Measurements from ENCODE around the gene IL34. TPM values are rescaled to one million over a fixed set of nuclear protein-coding genes. Genes with fewer than 3 reads are reported as not detected.

IL34 gene
- total and polyA plus RNA-seq, 2 of the 13 experiments (the other 11 are each of a cell fraction or from before 2014, with no cell fraction given) = 1.2 to 1.3 TPM

DNA sequence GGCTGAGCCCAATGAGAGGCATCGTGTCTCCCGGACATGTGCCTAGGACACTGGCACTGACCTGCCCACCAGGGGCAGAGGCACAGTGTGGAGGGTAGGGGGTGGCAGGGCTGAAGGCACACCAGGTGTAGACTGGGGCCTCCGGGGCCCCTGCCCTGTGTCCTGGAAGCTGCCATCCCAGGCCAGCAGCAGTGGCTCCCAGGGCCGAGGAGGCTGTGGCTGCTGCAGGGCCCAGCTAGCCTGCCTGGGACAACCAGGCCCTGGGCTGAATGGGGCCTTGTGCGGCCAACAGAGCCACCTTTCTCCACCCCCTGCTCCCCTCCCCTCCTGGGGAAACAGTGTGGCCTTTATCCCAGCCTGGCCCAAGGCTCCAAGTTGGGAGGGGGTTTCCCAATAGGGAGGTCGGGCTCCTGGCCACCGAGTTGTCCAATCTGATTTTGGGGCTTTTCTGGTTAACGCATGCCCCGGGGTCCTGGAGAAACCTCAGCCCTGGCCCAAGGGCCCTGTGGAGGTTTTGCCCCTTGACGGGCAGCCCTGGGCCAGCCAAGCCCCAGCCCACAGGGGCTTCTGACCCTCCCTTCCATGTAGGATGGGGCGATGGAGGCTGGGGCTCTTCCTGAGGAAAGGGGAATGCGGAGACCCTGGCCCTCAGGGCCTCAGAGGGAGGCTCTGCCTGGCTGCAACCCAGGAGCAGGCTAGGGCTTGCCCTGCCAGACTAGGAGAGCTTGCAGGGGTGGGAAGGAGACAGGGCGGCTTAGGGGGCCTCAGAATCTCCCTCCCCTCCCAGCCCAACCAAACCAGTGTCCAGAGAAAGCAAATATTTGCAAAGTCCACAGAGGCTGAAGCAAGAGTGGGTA lies 35.3 kb downstream of the IL34 start (continued):
- TF ChIP-seq SSRP1 (CRISPR knock-in tag; IDR thresholded peaks at IDR 0.05) (peak; percentile 91; the same call in 1 of the 2 replicates), CBX2 (IDR thresholded peaks at IDR 0.05; ENCODE audit: low read depth, low read length) (no peak), CBX2 (CRISPR knock-in tag; IDR thresholded peaks at IDR 0.05; ENCODE audit: low read depth) (no peak), BORCS8-MEF2B (CRISPR knock-in tag; IDR thresholded peaks at IDR 0.05) (peak; percentile 27; the same call in 1 of the 2 replicates), SNAPC2 (CRISPR knock-in tag; IDR thresholded peaks at IDR 0.05) (peak; percentile 64; the same call in 1 of the 2 replicates), ZFX (CRISPR knock-in tag; IDR thresholded peaks at IDR 0.05; ENCODE audit: low read depth) (peak; percentile 96), CREB1 (IDR thresholded peaks at IDR 0.05) (no peak), CREB1 (CRISPR knock-in tag; IDR thresholded peaks at IDR 0.05) (no peak), FOXA3 (CRISPR knock-in tag; IDR thresholded peaks at IDR 0.05) (peak; percentile 90), AGO1 (IDR thresholded peaks at IDR 0.05; ENCODE audit: low read depth, low read length, poor library complexity, severe bottlenecking) (peak; percentile 42), POLR2AphosphoS5 (IDR thresholded peaks at IDR 0.05; ENCODE audit: low read depth, low read length) (peak; percentile 11; the same call in 1 of the 2 replicates), CBFB (CRISPR knock-in tag; IDR thresholded peaks at IDR 0.05) (peak; percentile 75; the same call in 1 of the 2 replicates), ZNF30 (CRISPR knock-in tag; IDR thresholded peaks at IDR 0.05) (no peak), KLF6 (CRISPR knock-in tag; IDR thresholded peaks at IDR 0.05) (0 out of 2 replicates have a peak, but pooled peaks have one; percentile 20), MAFG (CRISPR knock-in tag; IDR thresholded peaks at IDR 0.05) (no peak), MIER3 (CRISPR knock-in tag; IDR thresholded peaks at IDR 0.05; ENCODE audit: borderline replicate concordance) (peak; percentile 53; the same call in 1 of the 2 replicates), NKX3-1 (CRISPR knock-in tag; IDR thresholded peaks at IDR 0.05) (0 out of 2 replicates have a peak, but pooled peaks have one; percentile 62), KMT2A (CRISPR knock-in tag; IDR thresholded peaks at IDR 0.05) (peak; percentile 23; the same call in 1 of the 2 replicates), NAIF1 (CRISPR knock-in tag; IDR thresholded peaks at IDR 0.05; ENCODE audit: borderline replicate concordance) (no peak; the same call in 1 of the 2 replicates)
- TF ChIP-seq, protein P1, sequence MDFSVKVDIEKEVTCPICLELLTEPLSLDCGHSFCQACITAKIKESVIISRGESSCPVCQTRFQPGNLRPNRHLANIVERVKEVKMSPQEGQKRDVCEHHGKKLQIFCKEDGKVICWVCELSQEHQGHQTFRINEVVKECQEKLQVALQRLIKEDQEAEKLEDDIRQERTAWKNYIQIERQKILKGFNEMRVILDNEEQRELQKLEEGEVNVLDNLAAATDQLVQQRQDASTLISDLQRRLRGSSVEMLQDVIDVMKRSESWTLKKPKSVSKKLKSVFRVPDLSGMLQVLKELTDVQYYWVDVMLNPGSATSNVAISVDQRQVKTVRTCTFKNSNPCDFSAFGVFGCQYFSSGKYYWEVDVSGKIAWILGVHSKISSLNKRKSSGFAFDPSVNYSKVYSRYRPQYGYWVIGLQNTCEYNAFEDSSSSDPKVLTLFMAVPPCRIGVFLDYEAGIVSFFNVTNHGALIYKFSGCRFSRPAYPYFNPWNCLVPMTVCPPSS (IDR thresholded peaks at IDR 0.05) = no peak
- TF ChIP-seq, protein P2, sequence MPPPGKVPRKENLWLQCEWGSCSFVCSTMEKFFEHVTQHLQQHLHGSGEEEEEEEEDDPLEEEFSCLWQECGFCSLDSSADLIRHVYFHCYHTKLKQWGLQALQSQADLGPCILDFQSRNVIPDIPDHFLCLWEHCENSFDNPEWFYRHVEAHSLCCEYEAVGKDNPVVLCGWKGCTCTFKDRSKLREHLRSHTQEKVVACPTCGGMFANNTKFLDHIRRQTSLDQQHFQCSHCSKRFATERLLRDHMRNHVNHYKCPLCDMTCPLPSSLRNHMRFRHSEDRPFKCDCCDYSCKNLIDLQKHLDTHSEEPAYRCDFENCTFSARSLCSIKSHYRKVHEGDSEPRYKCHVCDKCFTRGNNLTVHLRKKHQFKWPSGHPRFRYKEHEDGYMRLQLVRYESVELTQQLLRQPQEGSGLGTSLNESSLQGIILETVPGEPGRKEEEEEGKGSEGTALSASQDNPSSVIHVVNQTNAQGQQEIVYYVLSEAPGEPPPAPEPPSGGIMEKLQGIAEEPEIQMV (CRISPR knock-in tag; IDR thresholded peaks at IDR 0.05; ENCODE audit: low read depth) = no peak; the same call in 1 of the 2 replicates
- TF ChIP-seq, protein P3, sequence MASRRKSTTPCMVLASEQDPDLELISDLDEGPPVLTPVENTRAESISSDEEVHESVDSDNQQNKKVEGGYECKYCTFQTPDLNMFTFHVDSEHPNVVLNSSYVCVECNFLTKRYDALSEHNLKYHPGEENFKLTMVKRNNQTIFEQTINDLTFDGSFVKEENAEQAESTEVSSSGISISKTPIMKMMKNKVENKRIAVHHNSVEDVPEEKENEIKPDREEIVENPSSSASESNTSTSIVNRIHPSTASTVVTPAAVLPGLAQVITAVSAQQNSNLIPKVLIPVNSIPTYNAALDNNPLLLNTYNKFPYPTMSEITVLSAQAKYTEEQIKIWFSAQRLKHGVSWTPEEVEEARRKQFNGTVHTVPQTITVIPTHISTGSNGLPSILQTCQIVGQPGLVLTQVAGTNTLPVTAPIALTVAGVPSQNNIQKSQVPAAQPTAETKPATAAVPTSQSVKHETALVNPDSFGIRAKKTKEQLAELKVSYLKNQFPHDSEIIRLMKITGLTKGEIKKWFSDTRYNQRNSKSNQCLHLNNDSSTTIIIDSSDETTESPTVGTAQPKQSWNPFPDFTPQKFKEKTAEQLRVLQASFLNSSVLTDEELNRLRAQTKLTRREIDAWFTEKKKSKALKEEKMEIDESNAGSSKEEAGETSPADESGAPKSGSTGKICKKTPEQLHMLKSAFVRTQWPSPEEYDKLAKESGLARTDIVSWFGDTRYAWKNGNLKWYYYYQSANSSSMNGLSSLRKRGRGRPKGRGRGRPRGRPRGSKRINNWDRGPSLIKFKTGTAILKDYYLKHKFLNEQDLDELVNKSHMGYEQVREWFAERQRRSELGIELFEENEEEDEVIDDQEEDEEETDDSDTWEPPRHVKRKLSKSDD (CRISPR knock-in tag; IDR thresholded peaks at IDR 0.05; ENCODE audit: low read depth) = no peak
- TF ChIP-seq, protein P4, sequence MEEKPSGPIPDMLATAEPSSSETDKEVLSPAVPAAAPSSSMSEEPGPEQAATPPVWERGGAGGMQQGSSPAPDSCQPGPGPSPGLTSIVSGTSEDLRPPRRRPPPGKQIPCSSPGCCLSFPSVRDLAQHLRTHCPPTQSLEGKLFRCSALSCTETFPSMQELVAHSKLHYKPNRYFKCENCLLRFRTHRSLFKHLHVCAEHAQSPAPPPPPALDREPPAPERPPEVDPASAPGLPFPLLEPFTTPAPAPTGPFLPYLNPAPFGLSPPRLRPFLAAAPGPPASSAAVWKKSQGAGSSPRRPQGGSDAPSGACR (CRISPR knock-in tag; IDR thresholded peaks at IDR 0.05) = peak; percentile 45; the same call in 1 of the 2 replicates
- TF ChIP-seq, protein P5, sequence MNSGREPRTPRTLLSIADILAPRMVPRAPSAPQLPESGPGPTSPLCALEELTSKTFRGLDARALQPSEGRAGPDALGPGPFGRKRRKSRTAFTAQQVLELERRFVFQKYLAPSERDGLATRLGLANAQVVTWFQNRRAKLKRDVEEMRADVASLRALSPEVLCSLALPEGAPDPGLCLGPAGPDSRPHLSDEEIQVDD (CRISPR knock-in tag; IDR thresholded peaks at IDR 0.05; ENCODE audit: borderline replicate concordance) = no peak
